ENCODE measurements around the gene HPS4.

DNA sequence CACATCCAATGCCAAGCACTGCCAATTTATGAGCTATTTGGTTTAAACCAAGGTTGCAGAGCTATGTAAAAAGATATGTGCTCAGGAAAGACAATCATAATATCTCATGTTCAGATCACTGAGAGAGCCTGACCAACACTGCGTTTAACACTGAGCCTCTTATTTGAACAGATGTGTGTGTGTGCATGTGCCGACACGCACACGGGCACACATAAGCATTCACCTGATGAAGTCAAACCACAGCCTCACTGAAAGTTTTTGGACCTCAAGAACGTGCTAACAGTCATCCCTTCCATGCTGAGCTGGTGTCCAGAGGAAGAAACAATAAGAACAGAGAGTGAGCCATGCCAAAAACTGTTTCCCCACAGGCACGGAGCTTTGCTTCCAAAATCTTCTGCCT, 23.4 kb downstream of the HPS4 start:
- no peak for TF ChIP-seq EP300 (IDR thresholded peaks at IDR 0.05; ENCODE audit: borderline replicate concordance in 1 of 2, low read depth in 1 of 2, low read length in 1 of 2)
- TF ChIP-seq, protein P1, sequence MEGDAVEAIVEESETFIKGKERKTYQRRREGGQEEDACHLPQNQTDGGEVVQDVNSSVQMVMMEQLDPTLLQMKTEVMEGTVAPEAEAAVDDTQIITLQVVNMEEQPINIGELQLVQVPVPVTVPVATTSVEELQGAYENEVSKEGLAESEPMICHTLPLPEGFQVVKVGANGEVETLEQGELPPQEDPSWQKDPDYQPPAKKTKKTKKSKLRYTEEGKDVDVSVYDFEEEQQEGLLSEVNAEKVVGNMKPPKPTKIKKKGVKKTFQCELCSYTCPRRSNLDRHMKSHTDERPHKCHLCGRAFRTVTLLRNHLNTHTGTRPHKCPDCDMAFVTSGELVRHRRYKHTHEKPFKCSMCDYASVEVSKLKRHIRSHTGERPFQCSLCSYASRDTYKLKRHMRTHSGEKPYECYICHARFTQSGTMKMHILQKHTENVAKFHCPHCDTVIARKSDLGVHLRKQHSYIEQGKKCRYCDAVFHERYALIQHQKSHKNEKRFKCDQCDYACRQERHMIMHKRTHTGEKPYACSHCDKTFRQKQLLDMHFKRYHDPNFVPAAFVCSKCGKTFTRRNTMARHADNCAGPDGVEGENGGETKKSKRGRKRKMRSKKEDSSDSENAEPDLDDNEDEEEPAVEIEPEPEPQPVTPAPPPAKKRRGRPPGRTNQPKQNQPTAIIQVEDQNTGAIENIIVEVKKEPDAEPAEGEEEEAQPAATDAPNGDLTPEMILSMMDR (IDR thresholded peaks at IDR 0.05): no peak
- no peak for TF ChIP-seq RAD21 (IDR thresholded peaks at IDR 0.05; ENCODE audit: low read length)

Measured in SK-N-SH (cell line).